ENCODE measurements around the gene ITGA8. TPM values are rescaled to one million over a fixed set of nuclear protein-coding genes. Genes with fewer than 3 reads are reported as not detected.

The ITGA8 gene
- total RNA-seq, 1 experiment from 2014 or later: not detected

DNA sequence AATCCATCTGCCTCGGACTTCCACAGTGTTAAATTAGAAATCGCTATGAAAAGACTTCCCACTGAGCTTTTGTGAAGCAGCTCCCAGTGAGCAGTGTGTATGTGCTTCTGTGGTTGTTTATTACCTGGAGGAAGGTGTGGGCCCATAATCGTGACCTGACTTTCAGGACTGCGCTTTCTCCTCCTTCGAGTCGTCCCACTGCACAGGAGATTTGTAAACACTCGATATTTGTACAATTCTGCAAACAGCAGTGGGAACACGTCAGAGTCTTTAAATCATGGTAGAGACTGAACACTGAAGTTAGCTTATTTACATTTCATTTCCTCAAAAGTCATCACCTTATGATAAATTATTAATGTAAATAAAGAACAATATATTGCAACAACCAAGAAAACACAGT lies 171.4 kb downstream of the ITGA8 start:
- intact Hi-C loops (cut with micrococcal nuclease): no loop called here
- H3K4me1 Mint-ChIP-seq (ENCODE audit: insufficient read depth, unreplicated experiment): no peaks in the 10 kb centered on the region

DNA sequence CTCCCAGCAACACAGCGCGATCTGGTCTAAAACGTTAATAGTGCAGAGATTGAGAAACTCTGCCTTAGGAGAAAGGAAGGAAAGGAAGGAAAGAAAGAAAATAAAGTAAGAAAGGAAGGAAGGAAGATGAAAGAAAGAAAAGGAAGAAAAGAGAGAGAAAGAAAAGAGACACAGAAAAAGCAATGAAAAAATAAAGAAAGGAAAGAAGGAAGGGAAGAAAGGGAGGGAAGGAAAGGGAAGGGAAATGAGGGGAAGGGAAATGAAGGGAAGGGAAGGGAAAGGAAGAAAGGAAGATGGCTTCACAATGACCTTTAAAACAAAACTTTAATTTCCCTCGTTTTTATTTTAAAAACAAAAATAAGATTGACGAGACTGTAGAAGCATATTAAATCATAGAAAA lies 173.1 kb downstream of the ITGA8 start:
- ChIA-PET CTCF (no interaction called here), POLR2A (no interaction called here)
- DNase-seq (ENCODE audit: unreplicated experiment): no peak
- Mint-ChIP-seq H3K27ac (ENCODE audit: low read depth, unreplicated experiment) (no peak overlapping the region), H3K27me3 (ENCODE audit: insufficient read depth, unreplicated experiment) (peaks cover 17% of the 10 kb centered on the region), H3K9me3 (ENCODE audit: unreplicated experiment) (peaks cover 13% of the 10 kb centered on the region), H3K4me3 (ENCODE audit: unreplicated experiment) (no peak overlapping the region), H3K4me1 (ENCODE audit: insufficient read depth, unreplicated experiment) (no peaks in the 10 kb centered on the region), H3K36me3 (ENCODE audit: insufficient read depth, unreplicated experiment) (no peaks in the 10 kb centered on the region)
- TF ChIP-seq, protein P1, sequence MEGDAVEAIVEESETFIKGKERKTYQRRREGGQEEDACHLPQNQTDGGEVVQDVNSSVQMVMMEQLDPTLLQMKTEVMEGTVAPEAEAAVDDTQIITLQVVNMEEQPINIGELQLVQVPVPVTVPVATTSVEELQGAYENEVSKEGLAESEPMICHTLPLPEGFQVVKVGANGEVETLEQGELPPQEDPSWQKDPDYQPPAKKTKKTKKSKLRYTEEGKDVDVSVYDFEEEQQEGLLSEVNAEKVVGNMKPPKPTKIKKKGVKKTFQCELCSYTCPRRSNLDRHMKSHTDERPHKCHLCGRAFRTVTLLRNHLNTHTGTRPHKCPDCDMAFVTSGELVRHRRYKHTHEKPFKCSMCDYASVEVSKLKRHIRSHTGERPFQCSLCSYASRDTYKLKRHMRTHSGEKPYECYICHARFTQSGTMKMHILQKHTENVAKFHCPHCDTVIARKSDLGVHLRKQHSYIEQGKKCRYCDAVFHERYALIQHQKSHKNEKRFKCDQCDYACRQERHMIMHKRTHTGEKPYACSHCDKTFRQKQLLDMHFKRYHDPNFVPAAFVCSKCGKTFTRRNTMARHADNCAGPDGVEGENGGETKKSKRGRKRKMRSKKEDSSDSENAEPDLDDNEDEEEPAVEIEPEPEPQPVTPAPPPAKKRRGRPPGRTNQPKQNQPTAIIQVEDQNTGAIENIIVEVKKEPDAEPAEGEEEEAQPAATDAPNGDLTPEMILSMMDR (IDR thresholded peaks at IDR 0.05; ENCODE audit: unreplicated experiment): no peak
- intact Hi-C loops (cut with micrococcal nuclease): no loop called here
- no TSS peak for BruUV-seq (replicated peaks)

More for the DNA sequence above, 171.4 kb downstream of the ITGA8 start:
- Mint-ChIP-seq H3K4me3 (ENCODE audit: unreplicated experiment) (no peak overlapping the region), H3K27me3 (ENCODE audit: insufficient read depth, unreplicated experiment) (peaks cover 19% of the 10 kb centered on the region), H3K27ac (ENCODE audit: low read depth, unreplicated experiment) (no peak overlapping the region), H3K9me3 (ENCODE audit: unreplicated experiment) (peaks cover 13% of the 10 kb centered on the region), H3K36me3 (ENCODE audit: insufficient read depth, unreplicated experiment) (peaks cover 7% of the 10 kb centered on the region)
- no TSS peak for BruUV-seq (replicated peaks)
- ChIA-PET POLR2A (no interaction called here), CTCF (no interaction called here)
- no peak for DNase-seq (ENCODE audit: unreplicated experiment)
- TF ChIP-seq, protein P1 (IDR thresholded peaks at IDR 0.05; ENCODE audit: unreplicated experiment): no peak

DNA sequence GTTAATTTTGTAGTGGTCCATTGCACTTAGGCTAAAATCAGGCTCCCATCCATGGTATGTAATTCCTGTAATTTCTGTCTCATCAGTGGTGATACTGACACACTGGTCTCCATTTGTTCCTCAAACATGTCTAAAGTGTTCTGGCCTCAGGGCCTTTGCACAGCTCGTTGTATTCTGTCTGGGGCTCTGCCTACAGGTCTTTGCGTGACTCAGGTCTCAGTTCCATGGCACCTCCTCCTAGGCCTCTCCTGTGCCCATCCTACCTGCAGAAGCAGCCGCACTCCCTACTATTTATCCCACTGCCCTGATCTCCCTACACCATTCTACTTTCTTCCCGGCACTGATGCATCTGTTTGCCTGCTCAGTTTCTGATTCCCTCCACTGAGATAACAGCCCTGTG lies 173.8 kb downstream of the ITGA8 start:
- intact Hi-C loops (cut with micrococcal nuclease): no loop called here
- ChIA-PET CTCF (interaction anchor here (0.7 kb wide), 1 partner anchor 181 kb away, joined by 3 read pairs; no protein-coding TSS in a partner anchor), POLR2A (no interaction called here)
- Mint-ChIP-seq H3K27me3 (ENCODE audit: insufficient read depth, unreplicated experiment) (peaks cover 10% of the 10 kb centered on the region), H3K4me1 (ENCODE audit: insufficient read depth, unreplicated experiment) (no peaks in the 10 kb centered on the region), H3K36me3 (ENCODE audit: insufficient read depth, unreplicated experiment) (no peaks in the 10 kb centered on the region), H3K4me3 (ENCODE audit: unreplicated experiment) (no peak overlapping the region), H3K9me3 (ENCODE audit: unreplicated experiment) (peaks cover 8% of the 10 kb centered on the region), H3K27ac (ENCODE audit: low read depth, unreplicated experiment) (no peak overlapping the region)
- TF ChIP-seq, protein P1 (IDR thresholded peaks at IDR 0.05; ENCODE audit: unreplicated experiment): no peak
- BruUV-seq (replicated peaks): no TSS peak
- no peak for DNase-seq (ENCODE audit: unreplicated experiment)

DNA sequence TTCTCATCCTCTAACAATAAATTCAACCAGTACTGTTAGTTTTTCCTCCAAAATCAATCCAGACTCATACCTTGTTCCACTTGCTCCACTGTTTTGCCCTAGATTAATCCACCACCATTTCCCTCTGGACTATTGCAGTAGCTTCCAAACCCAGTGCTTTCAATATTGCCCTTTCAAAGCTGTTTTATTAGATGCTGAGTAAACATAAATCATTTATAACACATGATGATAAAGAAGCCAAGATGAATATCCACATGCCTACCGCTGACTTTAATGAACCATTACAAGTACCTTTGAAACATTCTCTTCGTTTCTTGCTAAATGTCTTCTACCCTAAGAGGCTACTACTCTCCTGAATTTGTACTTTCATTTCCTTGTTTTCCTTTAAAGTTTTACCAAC lies 174.5 kb downstream of the ITGA8 start:
- H3K9me3 Mint-ChIP-seq (ENCODE audit: unreplicated experiment): peaks cover 2% of the 10 kb centered on the region
- no peak for DNase-seq (ENCODE audit: unreplicated experiment)
- intact Hi-C loops (cut with micrococcal nuclease): no loop called here
- CTCF ChIA-PET: interaction anchor here (0.7 kb wide), 1 partner anchor 181 kb away, joined by 3 read pairs; no protein-coding TSS in a partner anchor
- BruUV-seq (replicated peaks): no TSS peak
- peaks cover 4% of the 10 kb centered on the region for H3K27me3 Mint-ChIP-seq (ENCODE audit: insufficient read depth, unreplicated experiment)
- POLR2A ChIA-PET: no interaction called here
- H3K27ac Mint-ChIP-seq (ENCODE audit: low read depth, unreplicated experiment): no peak overlapping the region
- no peaks in the 10 kb centered on the region for H3K36me3 Mint-ChIP-seq (ENCODE audit: insufficient read depth, unreplicated experiment)
- TF ChIP-seq, protein P1 (IDR thresholded peaks at IDR 0.05; ENCODE audit: unreplicated experiment): no peak
- H3K4me1 Mint-ChIP-seq (ENCODE audit: insufficient read depth, unreplicated experiment): no peaks in the 10 kb centered on the region
- H3K4me3 Mint-ChIP-seq (ENCODE audit: unreplicated experiment): no peak overlapping the region

All from MCF 10A (cell line).